ENCODE data around the gene MMD2.

GRCh38 chr7:4957847-4958476, 1.0 kb downstream of the MMD2 start:
- TF ChIP-seq CTCF (IDR thresholded peaks at IDR 0.05) (no peak), EZH2 (IDR thresholded peaks at IDR 0.05; ENCODE audit: borderline replicate concordance, insufficient read depth, low read depth, low read length, poor library complexity, severe bottlenecking) (no peak)

All from B cell (primary cell).